ENCODE measurements around the gene MC2R. TPM values are rescaled to one million over a fixed set of nuclear protein-coding genes. Genes with fewer than 3 reads are reported as not detected.

Gene MC2R
- total RNA-seq, 1 experiment from 2014 or later = 0.05 TPM

DNA sequence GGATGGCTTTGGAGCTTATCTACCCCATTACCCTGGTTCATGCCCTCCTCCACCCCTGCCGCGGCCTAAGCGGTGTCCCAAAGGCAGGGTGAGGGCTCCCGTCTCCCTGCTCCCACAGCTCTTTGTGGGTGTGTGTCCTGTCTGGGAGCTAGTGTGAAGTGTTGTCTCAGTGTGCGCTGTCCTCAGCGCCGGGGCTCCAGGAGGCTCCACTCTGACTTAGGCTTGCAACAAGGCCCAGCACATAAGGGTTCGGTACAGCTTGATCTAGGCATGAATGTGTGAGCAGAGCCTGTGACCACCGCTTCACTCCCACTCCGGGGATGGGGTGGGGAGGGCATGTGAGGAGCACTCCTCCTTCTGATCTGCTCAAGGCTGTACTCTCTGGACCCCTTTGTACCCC, 1.2 kb downstream of the MC2R start:
- TF ChIP-seq TCF7L2 (IDR thresholded peaks at IDR 0.05; ENCODE audit: low read depth, low read length) (no peak), POLR2AphosphoS5 (IDR thresholded peaks at IDR 0.05; ENCODE audit: low read depth, low read length) (no peak), SIN3A (IDR thresholded peaks at IDR 0.05; ENCODE audit: borderline replicate concordance, insufficient read depth, low read depth, low read length) (no peak)
- TF ChIP-seq, protein P1, sequence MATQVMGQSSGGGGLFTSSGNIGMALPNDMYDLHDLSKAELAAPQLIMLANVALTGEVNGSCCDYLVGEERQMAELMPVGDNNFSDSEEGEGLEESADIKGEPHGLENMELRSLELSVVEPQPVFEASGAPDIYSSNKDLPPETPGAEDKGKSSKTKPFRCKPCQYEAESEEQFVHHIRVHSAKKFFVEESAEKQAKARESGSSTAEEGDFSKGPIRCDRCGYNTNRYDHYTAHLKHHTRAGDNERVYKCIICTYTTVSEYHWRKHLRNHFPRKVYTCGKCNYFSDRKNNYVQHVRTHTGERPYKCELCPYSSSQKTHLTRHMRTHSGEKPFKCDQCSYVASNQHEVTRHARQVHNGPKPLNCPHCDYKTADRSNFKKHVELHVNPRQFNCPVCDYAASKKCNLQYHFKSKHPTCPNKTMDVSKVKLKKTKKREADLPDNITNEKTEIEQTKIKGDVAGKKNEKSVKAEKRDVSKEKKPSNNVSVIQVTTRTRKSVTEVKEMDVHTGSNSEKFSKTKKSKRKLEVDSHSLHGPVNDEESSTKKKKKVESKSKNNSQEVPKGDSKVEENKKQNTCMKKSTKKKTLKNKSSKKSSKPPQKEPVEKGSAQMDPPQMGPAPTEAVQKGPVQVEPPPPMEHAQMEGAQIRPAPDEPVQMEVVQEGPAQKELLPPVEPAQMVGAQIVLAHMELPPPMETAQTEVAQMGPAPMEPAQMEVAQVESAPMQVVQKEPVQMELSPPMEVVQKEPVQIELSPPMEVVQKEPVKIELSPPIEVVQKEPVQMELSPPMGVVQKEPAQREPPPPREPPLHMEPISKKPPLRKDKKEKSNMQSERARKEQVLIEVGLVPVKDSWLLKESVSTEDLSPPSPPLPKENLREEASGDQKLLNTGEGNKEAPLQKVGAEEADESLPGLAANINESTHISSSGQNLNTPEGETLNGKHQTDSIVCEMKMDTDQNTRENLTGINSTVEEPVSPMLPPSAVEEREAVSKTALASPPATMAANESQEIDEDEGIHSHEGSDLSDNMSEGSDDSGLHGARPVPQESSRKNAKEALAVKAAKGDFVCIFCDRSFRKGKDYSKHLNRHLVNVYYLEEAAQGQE (IDR thresholded peaks at IDR 0.05; ENCODE audit: insufficient read depth in 1 of 2, low read depth in 2 of 2, low read length in 1 of 2) = no peak
- TF ChIP-seq, protein P2, sequence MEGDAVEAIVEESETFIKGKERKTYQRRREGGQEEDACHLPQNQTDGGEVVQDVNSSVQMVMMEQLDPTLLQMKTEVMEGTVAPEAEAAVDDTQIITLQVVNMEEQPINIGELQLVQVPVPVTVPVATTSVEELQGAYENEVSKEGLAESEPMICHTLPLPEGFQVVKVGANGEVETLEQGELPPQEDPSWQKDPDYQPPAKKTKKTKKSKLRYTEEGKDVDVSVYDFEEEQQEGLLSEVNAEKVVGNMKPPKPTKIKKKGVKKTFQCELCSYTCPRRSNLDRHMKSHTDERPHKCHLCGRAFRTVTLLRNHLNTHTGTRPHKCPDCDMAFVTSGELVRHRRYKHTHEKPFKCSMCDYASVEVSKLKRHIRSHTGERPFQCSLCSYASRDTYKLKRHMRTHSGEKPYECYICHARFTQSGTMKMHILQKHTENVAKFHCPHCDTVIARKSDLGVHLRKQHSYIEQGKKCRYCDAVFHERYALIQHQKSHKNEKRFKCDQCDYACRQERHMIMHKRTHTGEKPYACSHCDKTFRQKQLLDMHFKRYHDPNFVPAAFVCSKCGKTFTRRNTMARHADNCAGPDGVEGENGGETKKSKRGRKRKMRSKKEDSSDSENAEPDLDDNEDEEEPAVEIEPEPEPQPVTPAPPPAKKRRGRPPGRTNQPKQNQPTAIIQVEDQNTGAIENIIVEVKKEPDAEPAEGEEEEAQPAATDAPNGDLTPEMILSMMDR (IDR thresholded peaks at IDR 0.05) = no peak
- intact Hi-C loops (cut with micrococcal nuclease; ENCODE audit: unreplicated experiment) = no loop called here
- H3K9me3 ChIP-seq (ENCODE audit: control insufficient read depth, insufficient read depth, low read depth, low read length) = no peaks in the 10 kb centered on the region
- no peak for ATAC-seq
- no peaks in the 10 kb centered on the region; the same call in 1 of the 2 replicates for H3K27me3 ChIP-seq (ENCODE audit: control insufficient read depth, insufficient read depth, low read length)
- no peak overlapping the region for H3K27ac ChIP-seq (ENCODE audit: low read length)
- CTCF ChIA-PET = no interaction called here
- POLR2A ChIA-PET = no interaction called here
- no peaks in the 10 kb centered on the region for H3K4me1 ChIP-seq (ENCODE audit: control insufficient read depth, insufficient read depth, low read length)
- no peak for DNase-seq (ENCODE audit: low read depth, low spot score)
- H3K4me3 ChIP-seq (ENCODE audit: low read depth in 2 of 2, low read length in 2 of 2) = no peak overlapping the region
- in situ Hi-C loops (cut with HindIII; ENCODE audit: low pct_unique_long_range_greater_than_20kb, low sequenced_read_pairs) = no loop called here
- H3K36me3 ChIP-seq (ENCODE audit: control insufficient read depth, insufficient read depth, low read length) = no peaks in the 10 kb centered on the region
- BruUV-seq (replicated peaks) = no TSS peak

DNA sequence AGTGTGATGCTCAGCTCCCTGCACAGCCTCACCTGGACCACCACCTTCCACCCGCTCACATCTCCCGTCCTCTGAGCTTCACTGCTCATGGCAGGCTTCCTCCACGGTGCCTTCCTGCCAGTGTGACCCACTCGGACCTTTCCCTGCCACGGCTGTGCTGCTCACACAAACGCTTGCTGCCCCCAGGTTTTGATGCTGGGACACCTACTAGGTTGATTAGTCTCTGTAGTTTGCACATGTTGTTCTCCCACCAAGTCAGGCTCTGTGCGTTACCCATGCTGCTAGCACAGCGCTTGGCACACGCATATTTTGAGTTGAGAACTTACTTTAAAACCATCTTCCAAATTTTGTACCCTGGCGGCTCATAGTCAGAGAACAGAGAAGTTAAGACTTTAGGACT, 2.1 kb downstream of the MC2R start:
- H3K27ac ChIP-seq (ENCODE audit: low read length) = no peak overlapping the region

More for the DNA sequence above, 2.1 kb downstream of the MC2R start:
- H3K27me3 ChIP-seq (ENCODE audit: control insufficient read depth, insufficient read depth, low read length) = no peaks in the 10 kb centered on the region; the same call in 1 of the 2 replicates
- no peaks in the 10 kb centered on the region for H3K9me3 ChIP-seq (ENCODE audit: control insufficient read depth, insufficient read depth, low read depth, low read length)
- H3K4me3 ChIP-seq (ENCODE audit: low read depth in 2 of 2, low read length in 2 of 2) = no peak overlapping the region
- no TSS peak for BruUV-seq (replicated peaks)
- H3K36me3 ChIP-seq (ENCODE audit: control insufficient read depth, insufficient read depth, low read length) = no peaks in the 10 kb centered on the region
- intact Hi-C loops (cut with micrococcal nuclease; ENCODE audit: unreplicated experiment) (no loop called here), in situ Hi-C loops (cut with HindIII; ENCODE audit: low pct_unique_long_range_greater_than_20kb, low sequenced_read_pairs) (no loop called here)
- ChIA-PET CTCF (no interaction called here), POLR2A (no interaction called here)
- H3K4me1 ChIP-seq (ENCODE audit: control insufficient read depth, insufficient read depth, low read length) = no peaks in the 10 kb centered on the region
- TF ChIP-seq SIN3A (IDR thresholded peaks at IDR 0.05; ENCODE audit: borderline replicate concordance, insufficient read depth, low read depth, low read length) (no peak), POLR2AphosphoS5 (IDR thresholded peaks at IDR 0.05; ENCODE audit: low read depth, low read length) (no peak), TCF7L2 (IDR thresholded peaks at IDR 0.05; ENCODE audit: low read depth, low read length) (no peak)
- TF ChIP-seq, protein P2 (IDR thresholded peaks at IDR 0.05) = no peak
- TF ChIP-seq, protein P1 (IDR thresholded peaks at IDR 0.05; ENCODE audit: insufficient read depth in 1 of 2, low read depth in 2 of 2, low read length in 1 of 2) = no peak
- DNase-seq (ENCODE audit: low read depth, low spot score) (no peak), ATAC-seq (no peak)

Measured in Panc1 (cell line).